Measurements from ENCODE around the gene VIT. TPM values are rescaled to one million over a fixed set of nuclear protein-coding genes. Genes with fewer than 3 reads are reported as not detected.

Gene VIT, protein sequence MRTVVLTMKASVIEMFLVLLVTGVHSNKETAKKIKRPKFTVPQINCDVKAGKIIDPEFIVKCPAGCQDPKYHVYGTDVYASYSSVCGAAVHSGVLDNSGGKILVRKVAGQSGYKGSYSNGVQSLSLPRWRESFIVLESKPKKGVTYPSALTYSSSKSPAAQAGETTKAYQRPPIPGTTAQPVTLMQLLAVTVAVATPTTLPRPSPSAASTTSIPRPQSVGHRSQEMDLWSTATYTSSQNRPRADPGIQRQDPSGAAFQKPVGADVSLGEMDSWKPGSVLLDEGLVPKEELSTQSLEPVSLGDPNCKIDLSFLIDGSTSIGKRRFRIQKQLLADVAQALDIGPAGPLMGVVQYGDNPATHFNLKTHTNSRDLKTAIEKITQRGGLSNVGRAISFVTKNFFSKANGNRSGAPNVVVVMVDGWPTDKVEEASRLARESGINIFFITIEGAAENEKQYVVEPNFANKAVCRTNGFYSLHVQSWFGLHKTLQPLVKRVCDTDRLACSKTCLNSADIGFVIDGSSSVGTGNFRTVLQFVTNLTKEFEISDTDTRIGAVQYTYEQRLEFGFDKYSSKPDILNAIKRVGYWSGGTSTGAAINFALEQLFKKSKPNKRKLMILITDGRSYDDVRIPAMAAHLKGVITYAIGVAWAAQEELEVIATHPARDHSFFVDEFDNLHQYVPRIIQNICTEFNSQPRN
- polyA plus RNA-seq (ENCODE audit: insufficient read length): 3.4 TPM

GRCh38 chr2:36696533-36696932 is at the start of gene VIT:
Gene VIT, plus strand, starts transcription at chr2:36696707. Its CDS starts 19,664 bp downstream, at chr2:36716371.
- no peak for DNase-seq

DNA sequence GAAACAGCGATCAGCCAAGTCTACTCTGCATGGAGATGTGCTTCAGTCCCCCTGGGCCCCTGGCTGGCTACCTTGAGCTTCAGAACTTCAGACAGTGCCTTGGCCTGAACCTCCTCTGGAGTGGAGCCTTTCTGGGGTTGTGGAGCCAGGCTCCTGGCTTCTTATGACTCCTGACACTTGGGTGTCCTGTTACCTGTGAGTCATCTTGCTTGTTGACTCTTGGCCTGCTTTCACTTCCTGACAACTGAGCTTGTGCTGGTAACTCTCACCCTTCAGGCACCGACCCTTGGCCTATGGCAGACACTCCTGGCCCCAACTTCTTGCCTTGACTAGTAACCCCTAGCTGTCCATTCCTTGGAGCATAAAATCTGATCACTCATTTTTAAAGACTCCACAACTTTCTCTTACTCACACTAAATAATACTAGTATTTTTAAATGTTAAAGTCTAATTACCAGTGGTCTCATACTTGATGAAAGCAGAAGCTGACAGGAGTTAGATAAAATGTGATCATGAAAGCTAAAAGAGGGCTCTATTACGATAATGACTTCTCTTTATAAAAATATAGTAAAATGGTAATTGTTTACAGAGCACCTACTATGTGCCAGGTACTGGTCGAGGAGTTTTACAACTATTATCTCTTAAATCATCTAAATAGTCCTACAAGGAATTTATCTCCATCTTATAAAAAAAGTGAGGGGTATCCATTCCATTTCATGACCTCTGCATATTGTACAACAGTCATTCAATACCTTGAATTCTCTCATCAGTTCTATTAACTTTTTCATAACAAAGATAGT is 46.3 kb upstream of the VIT start:
- no peak for DNase-seq

DNA sequence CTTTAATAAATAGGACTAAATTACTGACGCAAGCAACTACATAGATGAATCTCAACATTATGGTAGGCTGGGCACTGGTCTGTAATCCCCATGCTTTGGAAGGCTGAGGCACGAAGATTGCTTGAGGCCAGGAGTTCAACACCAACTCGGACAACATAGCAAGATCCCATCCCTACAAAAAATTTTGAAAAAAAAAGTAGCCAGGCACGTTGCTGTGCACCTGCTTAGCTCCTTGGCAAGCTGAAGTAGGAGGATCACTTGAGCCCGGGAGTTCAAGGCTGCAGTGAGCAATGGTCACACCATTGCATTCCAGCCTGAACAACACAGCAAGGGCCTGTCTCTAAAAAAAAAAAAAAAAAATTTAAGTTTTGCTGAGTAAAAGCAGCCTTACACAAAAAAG is 43.4 kb upstream of the VIT start:
- no peak for DNase-seq

- DNase-seq: no peak
Measured at GRCh38 chr2:36653967-36654694, 42.4 kb upstream of the VIT start.

GRCh38 chr2:36655453-36655852 is 41.1 kb upstream of the VIT start:
- DNase-seq: no peak

GRCh38 chr2:36657703-36658102 is 38.8 kb upstream of the VIT start:
- no peak for DNase-seq

GRCh38 chr2:36658277-36658748 is 38.2 kb upstream of the VIT start:
- no peak for DNase-seq

DNA sequence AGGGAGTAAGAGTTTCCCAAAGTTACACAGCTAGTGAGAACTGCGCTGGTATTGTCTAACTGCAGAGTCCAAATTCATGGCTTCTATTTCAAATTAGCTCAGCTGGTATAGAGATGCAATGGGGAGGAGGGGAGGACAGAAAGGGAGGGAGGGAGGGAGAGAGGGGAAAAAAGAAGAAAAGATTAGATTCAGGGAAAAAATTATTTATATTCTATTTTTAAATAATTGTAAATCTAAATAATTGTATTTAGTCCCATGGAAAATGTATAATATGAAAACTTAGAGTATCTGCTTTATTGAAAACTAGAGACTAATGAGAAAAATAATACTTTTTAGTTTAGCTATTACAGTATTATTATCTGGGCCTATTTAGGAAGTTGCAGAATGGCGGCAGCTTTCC is 37.3 kb upstream of the VIT start:
- no peak for DNase-seq

DNA sequence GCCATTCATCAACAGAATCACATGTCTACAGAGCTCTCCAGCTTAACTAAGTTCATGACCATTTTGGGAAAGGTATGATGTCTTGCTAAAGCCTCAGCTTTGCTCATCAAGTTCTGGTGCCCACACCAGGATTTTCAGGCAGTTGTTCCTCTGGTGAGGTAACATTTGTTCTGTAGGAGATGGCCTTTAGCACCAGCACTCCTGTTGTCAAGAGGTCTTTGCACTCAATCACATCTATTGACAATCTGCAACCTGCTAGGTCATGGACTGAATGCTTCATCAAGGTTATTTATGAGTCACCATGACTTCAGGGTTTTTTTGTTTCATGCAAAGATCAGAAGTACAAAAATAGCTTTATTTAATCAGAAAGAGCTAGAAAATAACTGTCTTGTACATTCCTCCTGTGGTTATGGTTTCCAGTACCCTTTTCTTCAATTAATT is 36.6 kb upstream of the VIT start:
- DNase-seq: no peak

GRCh38 chr2:36662638-36663037 is 33.9 kb upstream of the VIT start:
- DNase-seq: no peak

DNA sequence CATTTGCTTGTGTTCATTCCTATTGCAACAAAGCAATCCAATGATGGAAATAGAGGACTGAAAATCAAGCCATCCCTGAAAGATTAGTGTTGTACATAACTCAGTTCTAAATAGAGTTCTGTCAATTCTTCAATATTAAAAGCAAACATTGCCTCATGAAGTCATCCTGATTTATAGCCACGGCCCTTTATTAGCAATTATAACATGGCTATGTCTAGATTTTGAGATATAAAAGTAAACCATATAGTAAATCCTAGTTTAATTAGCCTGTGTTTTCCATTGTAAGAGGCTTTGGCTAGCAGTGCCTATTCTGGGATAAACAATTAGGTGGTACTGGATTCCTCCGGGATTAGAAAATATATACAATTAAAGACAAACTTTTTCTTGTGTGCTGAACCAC is 33.2 kb upstream of the VIT start:
- DNase-seq: no peak

GRCh38 chr2:36663851-36664695 is 32.4 kb upstream of the VIT start:
- peak; percentile 42 for DNase-seq

DNA sequence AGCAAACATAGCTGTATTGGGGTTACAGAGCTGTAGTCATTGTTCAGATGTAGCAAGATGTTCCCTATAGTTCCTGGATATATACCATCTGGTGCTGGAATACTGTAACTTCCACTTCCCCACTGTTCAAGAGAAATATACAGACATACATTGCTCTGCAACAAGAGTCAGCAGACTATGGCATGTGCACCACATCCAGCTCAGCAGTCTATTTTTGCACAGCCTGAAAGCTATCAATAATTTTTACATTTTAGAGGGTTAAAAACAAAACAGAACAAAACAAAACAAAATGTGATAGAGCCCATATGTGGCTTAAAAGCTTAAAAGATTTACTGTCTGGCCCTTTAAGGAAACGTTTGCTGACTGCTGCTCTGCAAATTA is 31.8 kb upstream of the VIT start:
- DNase-seq: no peak

DNA sequence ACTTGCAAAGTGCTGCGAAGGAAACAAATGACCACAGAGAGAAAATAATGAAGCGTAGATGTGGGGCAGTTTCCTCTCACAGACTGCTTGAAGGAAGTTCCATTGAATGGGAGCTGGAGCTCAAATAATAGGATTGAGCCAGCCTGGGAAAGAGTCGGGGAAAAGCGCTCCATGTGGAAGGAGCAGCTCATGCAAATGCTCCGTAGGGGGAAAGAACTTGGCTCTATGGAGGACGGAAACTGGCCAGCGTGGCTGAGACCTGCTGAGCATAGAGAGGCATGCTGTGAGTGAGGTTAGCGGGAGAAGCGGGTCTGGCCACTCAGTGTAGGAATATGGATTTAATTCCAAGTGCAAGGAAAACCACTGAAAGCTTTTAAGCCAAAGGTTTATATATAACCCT is 28.6 kb upstream of the VIT start:
- DNase-seq: peak; percentile 55

DNA sequence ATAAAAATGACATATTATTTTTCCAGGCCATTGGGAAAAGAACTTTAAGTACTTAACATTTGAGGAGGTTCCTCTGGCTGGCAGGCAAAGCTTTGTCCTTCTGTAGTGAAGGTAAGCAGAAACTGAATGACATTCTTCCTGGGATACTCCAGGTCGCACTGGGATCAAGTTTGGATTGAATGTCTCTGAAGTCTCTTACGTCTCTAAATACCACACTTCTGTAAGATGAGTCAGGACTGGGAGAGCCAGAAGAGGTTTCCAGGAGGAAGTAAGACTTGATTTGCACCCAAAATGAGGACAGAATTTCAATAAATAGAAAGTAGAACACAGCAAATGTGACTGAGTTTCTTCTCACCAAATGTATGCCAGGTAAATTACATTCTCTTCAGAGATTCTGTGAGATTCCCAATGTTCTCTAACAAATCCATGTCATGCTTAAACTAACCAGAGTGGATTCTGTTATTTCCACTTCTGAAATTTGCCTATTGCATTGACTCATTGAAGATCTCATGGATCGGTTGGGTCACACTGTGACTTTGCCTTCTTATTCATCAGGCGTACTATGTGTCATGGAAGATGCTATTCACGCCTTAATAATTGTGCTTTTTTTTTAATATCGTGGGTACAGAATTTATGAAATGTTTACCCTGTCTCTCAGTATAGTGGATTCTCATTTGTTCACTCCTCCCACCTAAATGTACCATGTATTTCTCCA is 25.5 kb upstream of the VIT start:
- no peak for DNase-seq

GRCh38 chr2:36671731-36672130 is 24.8 kb upstream of the VIT start:
- no peak for DNase-seq

- DNase-seq: no peak
Measured at GRCh38 chr2:36672199-36672598, 24.3 kb upstream of the VIT start.

DNA sequence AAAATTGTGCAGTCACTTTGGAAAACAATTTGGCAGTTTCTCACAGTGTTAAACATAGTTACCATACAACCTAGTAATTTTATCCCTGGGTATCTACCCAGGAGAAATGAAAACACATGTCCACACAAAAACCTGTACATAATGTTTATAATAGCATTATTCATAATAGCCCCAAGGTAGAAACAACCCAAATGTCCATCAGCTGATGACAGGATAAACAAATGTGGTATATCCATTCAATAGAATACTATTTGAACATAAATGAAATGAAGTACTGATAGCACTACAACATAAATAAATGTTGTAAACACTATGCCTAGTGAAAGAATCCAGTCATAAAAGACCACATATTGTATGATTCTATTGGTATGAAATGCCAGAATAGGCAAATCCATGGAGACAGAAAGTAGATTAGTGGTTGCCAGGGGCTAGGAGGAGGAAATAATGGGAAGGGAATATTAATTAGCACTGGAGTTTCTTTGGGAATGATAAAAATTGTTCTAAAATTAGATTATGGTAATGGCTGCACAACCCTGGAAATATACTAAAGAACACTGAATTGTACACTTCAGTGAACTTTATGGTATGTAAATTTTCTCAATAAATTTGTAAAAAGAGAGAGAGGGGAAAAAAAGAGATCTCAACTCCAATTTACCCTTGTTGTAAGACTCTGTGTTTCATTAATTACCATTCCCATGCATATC is 20.8 kb upstream of the VIT start:
- no peak for DNase-seq

DNA sequence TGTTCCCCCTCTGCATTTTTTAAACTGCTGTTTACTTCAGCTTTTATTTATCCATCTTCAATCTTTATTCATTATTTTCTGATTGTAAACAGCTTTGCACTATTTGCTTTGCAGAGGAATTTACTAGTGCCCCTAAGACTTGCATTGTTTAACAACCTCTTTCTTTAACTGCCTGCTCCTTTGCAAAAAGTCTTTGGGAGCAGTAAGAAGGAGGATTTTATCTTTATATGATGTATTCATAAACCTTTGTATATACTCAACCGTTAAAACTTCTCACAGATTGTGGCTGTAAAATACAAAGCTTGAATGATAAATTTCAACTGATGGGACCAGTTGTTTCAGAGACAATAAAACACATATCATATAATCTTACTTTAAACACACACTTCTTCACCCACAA is 20.1 kb upstream of the VIT start:
- no peak for DNase-seq

GRCh38 chr2:36677386-36677785 is 19.1 kb upstream of the VIT start:
- no peak for DNase-seq
